Peyer's patch (tissue), 4 donors: ENCODE measurements around the gene APPBP2.

Experiments used
- CTCF ChIP-seq, 6 experiments: fragments of 450-650 bp in 4 of 6; fragments of 200-600 bp in 2 of 6; sonication (generic) in 1 of 6; IDR thresholded peaks; one replicate each; pipeline ENCODE4 v1.5.1; 2017 to 2019; ENCODE audit warnings: antibody characterized with exemption in 6 of 6, mild to moderate bottlenecking in 3 of 6, moderate library complexity in 1 of 6
- POLR2A ChIP-seq, 2 donors: fragments of 450-650 bp; IDR thresholded peaks; one replicate each; pipeline ENCODE4 v1.5.1; 2017; ENCODE audit warnings: antibody characterized with exemption in 2 of 2, mild to moderate bottlenecking in 2 of 2, moderate library complexity in 2 of 2

DNA sequence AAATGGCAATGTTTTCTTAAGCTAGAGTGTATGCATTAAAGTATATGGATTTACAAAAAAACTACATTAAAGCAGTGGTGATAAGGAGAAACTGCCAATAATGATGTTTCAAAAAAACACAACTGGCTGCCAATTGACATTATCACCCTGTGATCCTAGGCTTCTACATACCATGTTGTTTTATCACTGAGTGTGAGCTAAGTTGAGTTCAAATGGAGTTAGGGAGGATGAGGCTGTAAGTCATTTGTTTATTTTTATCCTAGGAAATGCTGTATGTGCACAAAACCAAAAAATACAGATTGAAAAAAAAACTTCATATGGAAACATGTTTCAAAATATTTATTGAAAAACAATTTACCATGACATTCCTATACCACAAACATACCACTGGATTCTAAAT, 80.9 kb downstream of the APPBP2 start:
- TF ChIP-seq CTCF (IDR thresholded peaks at IDR 0.05) (no peak), POLR2A (IDR thresholded peaks at IDR 0.05) (no peak)
